H1 (cell line): ENCODE data around the gene HOXA6. TPM values are rescaled to one million over a fixed set of nuclear protein-coding genes. Genes with fewer than 3 reads are reported as not detected.

Experiments used
- BACH1 ChIP-seq: IDR thresholded peaks from 2 replicates; pipeline ENCODE4 v1.6.1; 2012; ENCODE audit warnings: low read length, improper control_type of control experiment
- BCL11A ChIP-seq, 2 experiments: IDR thresholded peaks; one replicate each; pipeline ENCODE4 v1.6.1; 2011; ENCODE audit warnings: low read depth in 2 of 2, low read length in 2 of 2, mild to moderate bottlenecking in 2 of 2
- CBX8 ChIP-seq: fragments of 300-800, 300-1000 bp; sonication (generic); IDR thresholded peaks from 2 replicates; pipeline ENCODE4 v1.7.1; 2016; ENCODE audit warnings: low read depth, low read length, borderline replicate concordance
- CEBPB ChIP-seq: IDR thresholded peaks from 2 replicates; pipeline ENCODE4 v1.6.1; 2012; ENCODE audit warnings: low read depth, low read length
- CTBP2 ChIP-seq: IDR thresholded peaks from 2 replicates; pipeline ENCODE4 v1.7.0; 2011; ENCODE audit warnings: borderline replicate concordance, mild to moderate bottlenecking, moderate library complexity, mixed read lengths, low read length; ENCODE audit not compliant: insufficient read depth, insufficient read length
- EP300 ChIP-seq, 2 experiments: IDR thresholded peaks; 1 replicate in 1 of 2; 2 replicates in 1 of 2; pipeline ENCODE4 v1.6.1; 2011 to 2012; ENCODE audit warnings: low read depth in 2 of 2, low read length in 2 of 2, mild to moderate bottlenecking in 2 of 2, borderline replicate concordance in 1 of 2, inconsistent platforms in 1 of 2, moderate library complexity in 1 of 2
- EZH2 ChIP-seq: fragments of 200-600 bp; sonication (generic); IDR thresholded peaks from 2 replicates; pipeline ENCODE4 v1.7.1; 2012; ENCODE audit warnings: low read depth, mild to moderate bottlenecking, moderate library complexity, low read length, inconsistent platforms; ENCODE audit not compliant: severe bottlenecking
- FOSL1 ChIP-seq: IDR thresholded peaks from 2 replicates; pipeline ENCODE4 v1.6.1; 2011; ENCODE audit warnings: mild to moderate bottlenecking, low read depth, low read length, moderate library complexity; ENCODE audit not compliant: insufficient read depth
- HDAC2 ChIP-seq, 2 experiments: fragments of 300-600 bp in 1 of 2; sonication (generic) in 1 of 2; IDR thresholded peaks; 2 replicates each; pipeline ENCODE4 v1.6.1; 2011 to 2012; ENCODE audit warnings: low read depth in 2 of 2, low read length in 2 of 2, mild to moderate bottlenecking in 2 of 2, moderate library complexity in 2 of 2, borderline replicate concordance in 1 of 2, inconsistent platforms in 1 of 2
- JUN ChIP-seq: IDR thresholded peaks from 2 replicates; pipeline ENCODE4 v1.6.1; 2011; ENCODE audit warnings: low read depth, mild to moderate bottlenecking, improper control_type of control experiment, low read length
- KDM1A ChIP-seq: fragments of 200-600, 300-600 bp; sonication (generic); IDR thresholded peaks from 2 replicates; pipeline ENCODE4 v1.7.1; 2016; ENCODE audit warnings: mild to moderate bottlenecking, low read length, borderline replicate concordance
- KDM5A ChIP-seq: fragments of 200-600 bp; IDR thresholded peaks from 2 replicates; pipeline ENCODE4 v1.7.1; 2012; ENCODE audit warnings: mild to moderate bottlenecking, low read length, inconsistent platforms, mixed read lengths
- POLR2AphosphoS5 ChIP-seq: IDR thresholded peaks from 2 replicates; pipeline ENCODE4 v1.6.1; 2011; ENCODE audit warnings: low read depth, low read length
- RAD21 ChIP-seq, 2 experiments: IDR thresholded peaks in 1 of 2; conservative IDR thresholded peaks in 1 of 2; 2 replicates each; pipeline ENCODE4 v1.6.1; 2011; ENCODE audit warnings: low read depth in 2 of 2, low read length in 2 of 2, improper control_type of control experiment in 1 of 2, inconsistent platforms in 1 of 2, mild to moderate bottlenecking in 1 of 2, moderate library complexity in 1 of 2
- RBBP5 ChIP-seq: IDR thresholded peaks from 2 replicates; pipeline ENCODE4 v1.7.1; 2012; ENCODE audit warnings: low read depth, mild to moderate bottlenecking, inconsistent platforms, low read length, moderate library complexity, borderline replicate concordance
- RFX5 ChIP-seq: IDR thresholded peaks from 2 replicates; pipeline ENCODE4 v1.6.1; 2011; ENCODE audit warnings: low read depth, low read length, improper control_type of control experiment, borderline replicate concordance
- RXRA ChIP-seq: IDR thresholded peaks from 2 replicates; pipeline ENCODE4 v1.6.1; 2011; ENCODE audit warnings: low read depth, mild to moderate bottlenecking, low read length, moderate library complexity; ENCODE audit not compliant: insufficient read depth
- SAP30 ChIP-seq: fragments of 300-600 bp; sonication (generic); IDR thresholded peaks from 2 replicates; pipeline ENCODE4 v1.7.1; 2012; ENCODE audit warnings: low read length, moderate library complexity, mild to moderate bottlenecking, inconsistent platforms; ENCODE audit not compliant: insufficient read depth, insufficient replicate concordance
- SIRT6 ChIP-seq: IDR thresholded peaks from one replicate; pipeline ENCODE4 v1.7.1; 2012; ENCODE audit warnings: low read length, inconsistent platforms
- SP4 ChIP-seq: IDR thresholded peaks from 2 replicates; pipeline ENCODE4 v1.6.1; 2012; ENCODE audit warnings: low read length, inconsistent platforms
- SUZ12 ChIP-seq: fragments of 200-600 bp; sonication (generic); IDR thresholded peaks from 2 replicates; pipeline ENCODE4 v1.6.1; 2012; ENCODE audit warnings: mild to moderate bottlenecking, inconsistent platforms, low read length, moderate library complexity, mixed read lengths
- TBP ChIP-seq: IDR thresholded peaks from 2 replicates; pipeline ENCODE4 v1.6.1; 2011; ENCODE audit warnings: low read depth, low read length, improper control_type of control experiment
- polyA plus RNA-seq, 7 experiments: library from polyadenylated mRNA; depleted of rRNA in 3 of 7; stranded (reverse) in 5 of 7; unstranded in 2 of 7; fragments of >200 nt in 5 of 7; fragments of 200-250 nt in 2 of 7; gene quantifications; 1 replicate in 5 of 7; 2 replicates in 1 of 7; 4 replicates in 1 of 7; pipeline versions ENCODE4 v1.2.1 to v1.2.3, GENCODE V29; 2011 to 2013; ENCODE audit warnings: missing spikeins in 2 of 7, mixed read lengths in 2 of 7
- total RNA-seq: library from RNA; stranded (reverse); fragmentation: NEBNext Ultra II Directional; extraction: Animal tissue kit (Norgen Biotek cat#: 25700); gene quantifications from 2 replicates; pipeline ENCODE4 v1.2.1, GENCODE V29; 2021
- TF ChIP-seq, protein P1 (sequence below): IDR thresholded peaks from 2 replicates; pipeline ENCODE4 v1.6.1; 2012; ENCODE audit warnings: inconsistent platforms

Gene HOXA6
- total and polyA plus RNA-seq, 2 of the 8 experiments (the other 6 are each of a cell fraction or from before 2014, with no cell fraction given), result not detected

DNA sequence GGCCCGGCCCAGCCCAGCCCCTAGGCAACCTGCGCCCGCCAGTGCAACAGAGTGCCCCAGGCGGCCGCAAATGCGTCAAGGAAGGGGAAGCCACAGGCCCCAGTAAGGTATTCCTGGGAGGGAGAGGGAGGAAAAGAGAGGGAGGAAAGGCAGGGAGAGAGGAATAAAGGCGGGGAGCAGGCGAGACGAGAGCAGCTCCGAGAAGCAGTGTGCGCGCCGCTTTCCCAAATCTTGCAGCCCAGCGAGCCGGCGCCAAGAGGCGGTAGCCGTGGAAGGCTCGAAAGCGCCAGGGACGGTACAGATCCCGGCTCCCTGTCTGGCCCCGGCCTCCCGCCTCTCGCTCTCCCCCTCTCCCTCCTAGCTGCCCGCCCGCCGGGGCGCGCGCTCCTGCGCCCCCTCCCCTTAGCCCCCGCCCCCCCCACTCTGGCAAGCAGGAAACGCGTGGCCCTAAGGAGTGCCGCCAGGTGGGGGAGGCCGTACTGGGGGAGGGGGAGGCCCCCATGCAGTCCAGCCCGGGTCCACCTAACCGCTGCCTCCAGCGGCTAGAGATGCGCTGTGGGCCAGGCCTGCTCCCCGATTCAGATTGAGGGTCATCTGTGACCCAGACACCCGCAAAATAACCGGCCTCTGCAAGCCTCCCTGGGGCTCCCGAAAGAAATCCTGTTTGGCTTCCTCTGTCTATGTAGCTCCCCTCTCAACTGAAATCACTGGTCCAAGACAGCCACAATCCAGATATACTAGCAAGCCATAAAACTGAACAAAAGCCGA lies 22.3 kb upstream of the HOXA6 start (continued):
- TF ChIP-seq, protein P1, sequence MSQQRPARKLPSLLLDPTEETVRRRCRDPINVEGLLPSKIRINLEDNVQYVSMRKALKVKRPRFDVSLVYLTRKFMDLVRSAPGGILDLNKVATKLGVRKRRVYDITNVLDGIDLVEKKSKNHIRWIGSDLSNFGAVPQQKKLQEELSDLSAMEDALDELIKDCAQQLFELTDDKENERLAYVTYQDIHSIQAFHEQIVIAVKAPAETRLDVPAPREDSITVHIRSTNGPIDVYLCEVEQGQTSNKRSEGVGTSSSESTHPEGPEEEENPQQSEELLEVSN, result no peak
- TF ChIP-seq POLR2AphosphoS5, result no peak
- no peak for TF ChIP-seq BCL11A (IDR thresholded peaks at IDR 0.05; ENCODE audit: low read depth in 2 of 2, low read length in 2 of 2)
- no peak for TF ChIP-seq EP300 (IDR thresholded peaks at IDR 0.05; ENCODE audit: borderline replicate concordance in 1 of 2, low read depth in 2 of 2, low read length in 2 of 2)
- TF ChIP-seq RAD21 (IDR thresholded peaks at IDR 0.05 in 1 of 2, conservative IDR thresholded peaks at IDR 0.05 in 1 of 2; ENCODE audit: low read depth in 2 of 2, low read length in 2 of 2), result no peak
- TF ChIP-seq SIRT6, result no peak
- TF ChIP-seq KDM1A, result no peak
- peak; percentile 63 for TF ChIP-seq CTBP2
- TF ChIP-seq TBP, result 0 out of 2 replicates have a peak, but pooled peaks have one; percentile 19
- TF ChIP-seq CBX8, result no peak
- no peak for TF ChIP-seq RBBP5
- no peak for TF ChIP-seq KDM5A
- peak; percentile 94 for TF ChIP-seq SUZ12
- TF ChIP-seq JUN, result no peak
- TF ChIP-seq BACH1, result no peak
- peak; percentile 89 for TF ChIP-seq EZH2
- TF ChIP-seq HDAC2 (IDR thresholded peaks at IDR 0.05; ENCODE audit: borderline replicate concordance in 1 of 2, low read depth in 2 of 2, low read length in 2 of 2), result no peak
- no peak for TF ChIP-seq FOSL1
- TF ChIP-seq RFX5, result no peak
- TF ChIP-seq SP4, result no peak
- TF ChIP-seq SAP30, result no peak
- no peak for TF ChIP-seq CEBPB
- TF ChIP-seq RXRA, result no peak
